OCI-LY3 (cell line): ENCODE results near the gene SMG7.

Experiments used
- H2AFZ ChIP-seq: fragments of 200-600, 300-600 bp; shearing (Covaris generic); 2 replicates; pipeline ENCODE4 v1.6.0; 2014; ENCODE audit warnings: antibody characterized with exemption, low read depth, low read length
- H3K27ac ChIP-seq: fragments of 200-600, 300-600 bp; sonication (generic); 2 replicates; pipeline ENCODE4 v1.5.1; 2014; ENCODE audit warnings: mild to moderate bottlenecking, low read length, moderate library complexity, mixed read lengths
- H3K27me3 ChIP-seq: fragments of 200-600, 300-600 bp; sonication (generic); 2 replicates; pipeline ENCODE4 v1.6.1; 2014; ENCODE audit warnings: low read depth, low read length, mixed read lengths
- H3K36me3 ChIP-seq: fragments of 200-600, 300-600 bp; sonication (generic); replicated peaks from 2 replicates; pipeline ENCODE3; 2014; ENCODE audit warnings: low read depth, low read length, mixed read lengths
- H3K4me1 ChIP-seq: fragments of 300-600, 200-600 bp; sonication (generic); 2 replicates; pipeline ENCODE4 v1.6.1; 2014; ENCODE audit warnings: low read length, mixed read lengths
- H3K4me2 ChIP-seq: fragments of 200-600, 300-600 bp; sonication (generic); 2 replicates; pipeline ENCODE4 v1.6.1; 2014; ENCODE audit warnings: low read length, mixed read lengths
- H3K4me3 ChIP-seq: fragments of 300-600, 200-600 bp; sonication (generic); 2 replicates; pipeline ENCODE4 v1.5.1; 2014; ENCODE audit warnings: antibody characterized with exemption, mild to moderate bottlenecking, low read length, moderate library complexity
- H3K79me2 ChIP-seq: fragments of 300-600, 200-600 bp; shearing (Covaris generic); 2 replicates; pipeline ENCODE4 v1.6.1; 2014; ENCODE audit warnings: mild to moderate bottlenecking, low read length, mixed read lengths
- H3K9ac ChIP-seq: fragments of 300-600, 200-600 bp; shearing (Covaris generic); 2 replicates; pipeline ENCODE4 v1.6.0; 2014; ENCODE audit warnings: mild to moderate bottlenecking, low read length, moderate library complexity
- H3K9me3 ChIP-seq: fragments of 200-600, 300-600 bp; shearing (Covaris generic); 2 replicates; pipeline ENCODE4 v1.6.1; 2014; ENCODE audit warnings: low read length, mixed read lengths; ENCODE audit not compliant: insufficient read depth
- H4K20me1 ChIP-seq: fragments of 200-600, 300-600 bp; sonication (generic); 2 replicates; pipeline ENCODE4 v1.6.1; 2016; ENCODE audit warnings: low read length, mixed read lengths; ENCODE audit not compliant: insufficient read depth
- EZH2phosphoT487 ChIP-seq: fragments of 200-600 bp; shearing (Covaris generic); IDR thresholded peaks from 2 replicates; pipeline ENCODE4 v1.6.1; 2018; ENCODE audit warnings: antibody characterized with exemption, mixed run types, low read depth
- TF ChIP-seq, protein P1 (sequence below): fragments of 200-600, 300-600 bp; sonication (generic); IDR thresholded peaks from 2 replicates; pipeline ENCODE4 v1.5.1; 2014; ENCODE audit warnings: antibody characterized with exemption, low read length, low read depth

The SMG7 gene

GRCh38 chr1:183582021-183582713 lies 109.9 kb downstream of the SMG7 start:
- Histone ChIP-seq H3K36me3 (peaks cover 74% of the 10 kb centered on the region), H3K9me3 (no peaks in the 10 kb centered on the region), H3K27ac (peak overlapping the region; percentile 20), H3K9ac (no peak overlapping the region), H3K79me2 (peaks cover 98% of the 10 kb centered on the region), H3K4me3 (no peak overlapping the region), H4K20me1 (peaks cover 86% of the 10 kb centered on the region), H3K4me1 (peaks cover 68% of the 10 kb centered on the region), H3K27me3 (no peaks in the 10 kb centered on the region), H2AFZ (no peak overlapping the region), H3K4me2 (no peak overlapping the region)
- no peak for TF ChIP-seq EZH2phosphoT487
- TF ChIP-seq, protein P1, sequence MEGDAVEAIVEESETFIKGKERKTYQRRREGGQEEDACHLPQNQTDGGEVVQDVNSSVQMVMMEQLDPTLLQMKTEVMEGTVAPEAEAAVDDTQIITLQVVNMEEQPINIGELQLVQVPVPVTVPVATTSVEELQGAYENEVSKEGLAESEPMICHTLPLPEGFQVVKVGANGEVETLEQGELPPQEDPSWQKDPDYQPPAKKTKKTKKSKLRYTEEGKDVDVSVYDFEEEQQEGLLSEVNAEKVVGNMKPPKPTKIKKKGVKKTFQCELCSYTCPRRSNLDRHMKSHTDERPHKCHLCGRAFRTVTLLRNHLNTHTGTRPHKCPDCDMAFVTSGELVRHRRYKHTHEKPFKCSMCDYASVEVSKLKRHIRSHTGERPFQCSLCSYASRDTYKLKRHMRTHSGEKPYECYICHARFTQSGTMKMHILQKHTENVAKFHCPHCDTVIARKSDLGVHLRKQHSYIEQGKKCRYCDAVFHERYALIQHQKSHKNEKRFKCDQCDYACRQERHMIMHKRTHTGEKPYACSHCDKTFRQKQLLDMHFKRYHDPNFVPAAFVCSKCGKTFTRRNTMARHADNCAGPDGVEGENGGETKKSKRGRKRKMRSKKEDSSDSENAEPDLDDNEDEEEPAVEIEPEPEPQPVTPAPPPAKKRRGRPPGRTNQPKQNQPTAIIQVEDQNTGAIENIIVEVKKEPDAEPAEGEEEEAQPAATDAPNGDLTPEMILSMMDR = no peak

DNA sequence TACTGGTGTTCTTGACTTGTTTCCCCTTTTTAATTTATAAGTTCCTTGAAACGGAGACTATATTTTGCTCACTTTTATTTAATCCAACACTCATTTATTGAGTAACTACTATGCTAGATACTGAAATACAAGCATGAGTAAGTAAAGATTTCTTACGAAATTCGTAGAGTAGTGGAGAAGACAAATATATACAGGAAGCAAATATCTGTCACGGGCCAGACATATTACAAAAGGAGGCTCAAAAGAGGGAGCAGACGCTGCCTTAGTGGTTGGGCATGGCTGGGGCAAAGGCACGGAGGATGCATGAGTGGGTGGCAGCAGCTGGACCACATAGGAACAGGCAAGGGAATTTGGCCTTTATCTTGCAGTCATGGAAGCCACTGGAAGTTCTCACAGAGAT lies 111.2 kb downstream of the SMG7 start:
- TF ChIP-seq, protein P1 = no peak
- TF ChIP-seq EZH2phosphoT487 = no peak
- H3K4me3 ChIP-seq = no peak overlapping the region
- H3K4me1 ChIP-seq = peaks cover 70% of the 10 kb centered on the region
- no peaks in the 10 kb centered on the region for H3K27me3 ChIP-seq
- peak overlapping the region; percentile 3; the same call in 1 of the 2 replicates for H3K4me2 ChIP-seq
- no peak overlapping the region for H2AFZ ChIP-seq
- H3K9ac ChIP-seq = no peak overlapping the region
- peaks cover 71% of the 10 kb centered on the region for H3K36me3 ChIP-seq
- H4K20me1 ChIP-seq = peaks cover 74% of the 10 kb centered on the region
- peak overlapping the region; percentile 40 for H3K27ac ChIP-seq
- H3K79me2 ChIP-seq = peaks cover 98% of the 10 kb centered on the region
- H3K9me3 ChIP-seq = no peaks in the 10 kb centered on the region

GRCh38 chr1:183584147-183584546 lies 111.8 kb downstream of the SMG7 start:
- Histone ChIP-seq H3K36me3 (peaks cover 71% of the 10 kb centered on the region), H3K4me3 (no peak overlapping the region), H3K9ac (no peak overlapping the region), H3K27ac (peak overlapping the region; percentile 40), H2AFZ (no peak overlapping the region), H3K4me1 (peaks cover 70% of the 10 kb centered on the region), H4K20me1 (peaks cover 67% of the 10 kb centered on the region), H3K79me2 (peaks cover 98% of the 10 kb centered on the region), H3K27me3 (no peaks in the 10 kb centered on the region), H3K4me2 (no peak overlapping the region; the same call in 1 of the 2 replicates), H3K9me3 (no peaks in the 10 kb centered on the region)
- TF ChIP-seq, protein P1 = no peak
- TF ChIP-seq EZH2phosphoT487 = no peak

GRCh38 chr1:183585038-183585437 lies 112.7 kb downstream of the SMG7 start:
- Histone ChIP-seq H3K4me3 (peak overlapping the region; percentile 10; the same call in 1 of the 2 replicates), H3K27me3 (no peaks in the 10 kb centered on the region), H3K4me2 (peak overlapping the region; percentile 24; the same call in 1 of the 2 replicates), H3K9me3 (no peaks in the 10 kb centered on the region), H3K27ac (peak overlapping the region; percentile 28), H3K9ac (no peak overlapping the region), H3K36me3 (peaks cover 71% of the 10 kb centered on the region), H3K4me1 (peaks cover 66% of the 10 kb centered on the region), H4K20me1 (peaks cover 61% of the 10 kb centered on the region), H3K79me2 (peaks cover 100% of the 10 kb centered on the region), H2AFZ (no peak overlapping the region)
- TF ChIP-seq, protein P1 = no peak
- no peak for TF ChIP-seq EZH2phosphoT487
